GM18873 (cell line): Measurements from ENCODE around the gene EFCAB6.

Source experiments
- ATAC-seq: cut with Tn5 transposase; IDR thresholded peaks from one replicate; pipeline ENCODE4 v1.9.1; 2021; ENCODE audit warnings: mild to moderate bottlenecking, moderate library complexity, moderate number of reproducible peaks; ENCODE audit not compliant: unreplicated experiment, low FRiP score

The EFCAB6 gene

GRCh38 chr22:43818981-43819380 is 6.9 kb upstream of the EFCAB6 start:
- no peak for ATAC-seq

GRCh38 chr22:43817402-43817801 is 5.3 kb upstream of the EFCAB6 start:
- ATAC-seq = no peak

- ATAC-seq = no peak
Measured at GRCh38 chr22:43814264-43814663, 2.2 kb upstream of the EFCAB6 start.

GRCh38 chr22:43812890-43813289 is 785 bp upstream of the EFCAB6 start:
- no peak for ATAC-seq

GRCh38 chr22:43811777-43812148 is 342 bp downstream of the EFCAB6 start:
- ATAC-seq = no peak

- no peak for ATAC-seq
Measured at GRCh38 chr22:43802897-43803495, 9.1 kb downstream of the EFCAB6 start.

- no peak for ATAC-seq
Measured at GRCh38 chr22:43800970-43801369, 11.1 kb downstream of the EFCAB6 start.

- no peak for ATAC-seq
Measured at GRCh38 chr22:43798492-43798891, 13.6 kb downstream of the EFCAB6 start.

- no peak for ATAC-seq
Measured at GRCh38 chr22:43796567-43796966, 15.5 kb downstream of the EFCAB6 start.

GRCh38 chr22:43795320-43795719 is 16.8 kb downstream of the EFCAB6 start:
- ATAC-seq = no peak

GRCh38 chr22:43792905-43793304 is 19.2 kb downstream of the EFCAB6 start:
- ATAC-seq = no peak

GRCh38 chr22:43789452-43789851 is 22.7 kb downstream of the EFCAB6 start:
- ATAC-seq = no peak

- ATAC-seq = no peak
Measured at GRCh38 chr22:43783777-43784176, 28.3 kb downstream of the EFCAB6 start.

GRCh38 chr22:43782448-43782847 is 29.7 kb downstream of the EFCAB6 start:
- no peak for ATAC-seq

GRCh38 chr22:43777286-43777685 is 34.8 kb downstream of the EFCAB6 start:
- ATAC-seq = no peak

GRCh38 chr22:43776081-43776670 is 35.9 kb downstream of the EFCAB6 start:
- ATAC-seq = no peak

- no peak for ATAC-seq
Measured at GRCh38 chr22:43774318-43774915, 37.7 kb downstream of the EFCAB6 start.

- no peak for ATAC-seq
Measured at GRCh38 chr22:43772831-43773230, 39.3 kb downstream of the EFCAB6 start.

- ATAC-seq = no peak
Measured at GRCh38 chr22:43755452-43755851, 56.7 kb downstream of the EFCAB6 start.

GRCh38 chr22:43755011-43755410 is 57.1 kb downstream of the EFCAB6 start:
- ATAC-seq = no peak

GRCh38 chr22:43754176-43754575 is 57.9 kb downstream of the EFCAB6 start:
- no peak for ATAC-seq

- no peak for ATAC-seq
Measured at GRCh38 chr22:43753688-43754087, 58.4 kb downstream of the EFCAB6 start.
